Naive thymus-derived CD4-positive, alpha-beta T cell (primary cell): Measurements from ENCODE around the gene RNF43. TPM values are rescaled to one million over a fixed set of nuclear protein-coding genes. Genes with fewer than 3 reads are reported as not detected.
A peak's percentile ranks its signal among the peaks of the same experiment; 100 is the strongest.

Experiments
- ATAC-seq: fragments of 150-1000 bp; cut with Tn5 transposase; 2 replicates; pipeline ENCODE4 v1.10.0; 2021; ENCODE audit warnings: mild to moderate bottlenecking, moderate library complexity
- CTCF ChIA-PET: fragments of 350-600 bp; sonication (Branson Sonifier 250); formaldehyde crosslinking; loops from one replicate; lab custom pipeline; 2021; ENCODE audit warnings: antibody characterized with exemption; lab: Charles Lee
- POLR2A ChIA-PET: fragments of 350-600 bp; sonication (Branson Sonifier 250); formaldehyde crosslinking; loops from one replicate; lab custom pipeline; 2021; ENCODE audit warnings: antibody characterized with exemption, inconsistent platforms; lab: Charles Lee
- DNase-seq, 9 donors: peaks; one replicate each; pipeline versions ENCODE4 v3.0.0 to v3.0.0-alpha.2; 2020 to 2022; ENCODE audit warnings: mixed read lengths in 1 of 9
- H3K27ac ChIP-seq: one replicate; pipeline ENCODE4 v1.7.0; 2013; ENCODE audit warnings: mild to moderate bottlenecking, low read depth, low read length, moderate library complexity
- H3K27me3 ChIP-seq, 2 donors: one replicate each; pipeline ENCODE4 v1.7.0; 2013; ENCODE audit warnings: low read length in 2 of 2, mild to moderate bottlenecking in 2 of 2, moderate library complexity in 2 of 2; ENCODE audit not compliant: control insufficient read depth in 2 of 2, insufficient read depth in 2 of 2
- H3K36me3 ChIP-seq, 3 experiments: 1 replicate in 2 of 3; 2 replicates in 1 of 3; pipeline ENCODE4 v1.7.0; 2013; ENCODE audit warnings: low read length in 3 of 3, mild to moderate bottlenecking in 3 of 3, moderate library complexity in 1 of 3; ENCODE audit not compliant: insufficient read depth in 3 of 3, control insufficient read depth in 2 of 3
- H3K4me1 ChIP-seq, 2 donors: one replicate each; pipeline ENCODE4 v1.7.0; 2013; ENCODE audit warnings: low read length in 2 of 2, mild to moderate bottlenecking in 2 of 2, moderate library complexity in 1 of 2; ENCODE audit not compliant: control insufficient read depth in 2 of 2, insufficient read depth in 2 of 2
- H3K4me3 ChIP-seq: 2 replicates; pipeline ENCODE4 v1.7.0; 2013; ENCODE audit warnings: mild to moderate bottlenecking, low read length
- H3K9me3 ChIP-seq, 3 experiments: 1 replicate in 2 of 3; 2 replicates in 1 of 3; pipeline ENCODE4 v1.7.0; 2013; ENCODE audit warnings: low read length in 3 of 3; ENCODE audit not compliant: control insufficient read depth in 2 of 3
- H3K27ac Mint-ChIP-seq, 9 donors: one replicate each; pipeline ENCODE4 v1.8.0; 2020 to 2022; ENCODE audit warnings: mixed read lengths in 9 of 9, mild to moderate bottlenecking in 8 of 9, moderate library complexity in 5 of 9, inconsistent platforms in 2 of 9
- H3K27me3 Mint-ChIP-seq, 5 donors: one replicate each; pipeline ENCODE4 v1.8.0; 2021 to 2022; ENCODE audit warnings: mixed read lengths in 5 of 5, mild to moderate bottlenecking in 1 of 5
- H3K36me3 Mint-ChIP-seq, 5 donors: one replicate each; pipeline ENCODE4 v1.8.0; 2020 to 2022; ENCODE audit warnings: mixed read lengths in 5 of 5, mild to moderate bottlenecking in 3 of 5, inconsistent platforms in 1 of 5
- H3K4me1 Mint-ChIP-seq, 7 donors: one replicate each; pipeline ENCODE4 v1.8.0; 2020 to 2022; ENCODE audit warnings: mixed read lengths in 7 of 7, mild to moderate bottlenecking in 3 of 7, inconsistent platforms in 1 of 7
- H3K4me3 Mint-ChIP-seq, 10 donors: one replicate each; pipeline ENCODE4 v1.8.0; 2020 to 2022; ENCODE audit warnings: mild to moderate bottlenecking in 10 of 10, mixed read lengths in 10 of 10, moderate library complexity in 6 of 10, inconsistent platforms in 2 of 10
- H3K9me3 Mint-ChIP-seq, 11 donors: one replicate each; pipeline ENCODE4 v1.8.0; 2020 to 2022; ENCODE audit warnings: mixed read lengths in 11 of 11, mild to moderate bottlenecking in 4 of 11, inconsistent platforms in 1 of 11, moderate library complexity in 1 of 11
- intact Hi-C, 2 donors: fragments of 100-400 bp; cut with micrococcal nuclease; formaldehyde crosslinking; loops; one replicate each; pipeline ENCODE4 v1.15.1; 2023
- polyA plus RNA-seq, 2 donors: library from polyadenylated mRNA; unstranded; fragments of 300-500 nt; fragmentation: Illumina TruSeq; gene quantifications; one replicate each; pipeline ENCODE4 v1.2.3, GENCODE V29; 2021
- total RNA-seq, 6 experiments: library from RNA in 5 of 6; stranded (reverse) in 5 of 6; gene quantifications; 1 replicate in 5 of 6; 2 replicates in 1 of 6; pipeline ENCODE4 v1.2.3 and lab custom pipeline; 2021 to 2026

RNF43 gene
- total and polyA plus RNA-seq, 7 experiments from 2014 or later = 0.48 to 2.2 (median 1.3) TPM

- no peak for ATAC-seq
- CTCF ChIA-PET = no interaction called here
Observed at GRCh38 chr17:58436245-58436644, 18.9 kb upstream of the RNF43 start.

GRCh38 chr17:58432806-58433573, 15.7 kb upstream of the RNF43 start:
- Mint-ChIP-seq H3K36me3 (peaks cover 0 to 41% (median 17%) of the 10 kb centered on the region in 5 donors), H3K27me3 (peaks cover 0 to 6% (median 0%) of the 10 kb centered on the region in 5 donors), H3K9me3 (no peaks in the 10 kb centered on the region), H3K4me3 (no peak overlapping the region), H3K4me1 (no peaks in the 10 kb centered on the region), H3K27ac (no peak overlapping the region)
- H3K9me3 ChIP-seq = no peaks in the 10 kb centered on the region
- no peak for DNase-seq
- H3K27ac ChIP-seq = no peak overlapping the region
- H3K27me3 ChIP-seq = no peaks in the 10 kb centered on the region
- POLR2A ChIA-PET = no interaction called here
- ATAC-seq = no peak
- H3K4me1 ChIP-seq = peaks cover 0 to 3% of the 10 kb centered on the region in 2 donors
- H3K36me3 ChIP-seq = peaks cover 0 to 4% (median 0%) of the 10 kb centered on the region in 3 experiments
- CTCF ChIA-PET = interaction anchor here (0.6 kb wide), 1 partner anchor 55 kb away, joined by 3 read pairs; no protein-coding TSS in a partner anchor
- intact Hi-C loops = no loop called here
- no peak overlapping the region for H3K4me3 ChIP-seq

More at GRCh38 chr17:58436245-58436644, 18.9 kb upstream of the RNF43 start:
- no peaks in the 10 kb centered on the region for H3K9me3 ChIP-seq
- no peaks in the 10 kb centered on the region for H3K4me1 ChIP-seq
- H3K4me3 Mint-ChIP-seq = no peak overlapping the region
- H3K36me3 ChIP-seq = peaks cover 0 to 4% (median 0%) of the 10 kb centered on the region in 3 experiments
- H3K9me3 Mint-ChIP-seq = no peaks in the 10 kb centered on the region
- peaks cover 0 to 6% (median 0%) of the 10 kb centered on the region in 5 donors for H3K27me3 Mint-ChIP-seq
- no peak overlapping the region for H3K4me3 ChIP-seq
- intact Hi-C loops = no loop called here
- DNase-seq = no peak
- no peak overlapping the region for H3K27ac Mint-ChIP-seq
- H3K27me3 ChIP-seq = no peaks in the 10 kb centered on the region
- no peaks in the 10 kb centered on the region for H3K4me1 Mint-ChIP-seq
- POLR2A ChIA-PET = no interaction called here
- H3K36me3 Mint-ChIP-seq = peaks cover 0 to 41% (median 21%) of the 10 kb centered on the region in 5 donors
- no peak overlapping the region for H3K27ac ChIP-seq

DNA sequence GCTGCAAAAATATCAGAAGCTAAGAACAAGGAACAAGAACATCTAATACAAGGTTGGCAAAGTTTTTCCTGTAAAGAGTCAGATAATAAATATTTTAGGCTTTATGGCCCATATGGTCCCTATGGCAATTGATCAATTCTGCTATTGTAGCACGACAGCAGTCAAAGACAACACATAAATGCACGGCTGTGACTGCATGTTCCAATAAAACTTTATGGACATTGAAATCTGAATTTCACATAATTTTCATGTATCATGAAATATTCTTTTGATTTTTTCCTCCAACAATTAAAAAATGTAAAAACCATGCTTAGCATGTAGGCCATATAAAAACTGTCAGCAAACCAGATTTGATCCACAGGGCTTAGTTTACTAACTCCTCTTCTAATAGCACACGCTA, 10.5 kb upstream of the RNF43 start:
- no peak for ATAC-seq
- peaks cover 0 to 28% (median 6%) of the 10 kb centered on the region in 5 donors for H3K36me3 Mint-ChIP-seq
- ChIA-PET CTCF (no interaction called here), POLR2A (interaction anchor here (1.7 kb wide), 1 partner anchor 10 kb away, joined by 3 read pairs; the partner anchor contains the start of gene RNF43)
- H3K4me1 ChIP-seq = peaks cover 0 to 3% of the 10 kb centered on the region in 2 donors
- H3K4me1 Mint-ChIP-seq = no peaks in the 10 kb centered on the region
- H3K27ac ChIP-seq = no peak overlapping the region
- H3K27me3 Mint-ChIP-seq = peaks cover 0 to 4% (median 0%) of the 10 kb centered on the region in 5 donors
- no peak for DNase-seq
- H3K36me3 ChIP-seq = peaks cover 0 to 4% (median 0%) of the 10 kb centered on the region in 3 experiments
- no peaks in the 10 kb centered on the region for H3K9me3 Mint-ChIP-seq
- H3K4me3 ChIP-seq = no peak overlapping the region
- H3K27ac Mint-ChIP-seq = no peak overlapping the region
- intact Hi-C loops = no loop called here
- H3K4me3 Mint-ChIP-seq = no peak overlapping the region
- H3K9me3 ChIP-seq = no peaks in the 10 kb centered on the region
- no peaks in the 10 kb centered on the region for H3K27me3 ChIP-seq

GRCh38 chr17:58421711-58422110, 4.4 kb upstream of the RNF43 start:
- Histone ChIP-seq H3K4me3 (no peak overlapping the region), H3K9me3 (no peaks in the 10 kb centered on the region), H3K27ac (no peak overlapping the region), H3K27me3 (no peaks in the 10 kb centered on the region), H3K4me1 (peaks cover 0 to 9% of the 10 kb centered on the region in 2 donors), H3K36me3 (no peaks in the 10 kb centered on the region)
- ChIA-PET CTCF (interaction anchor here (1.1 kb wide), 1 partner anchor 104 kb away, joined by 3 read pairs; no protein-coding TSS in a partner anchor), POLR2A (interaction anchor here (1.5 kb wide), 1 partner anchor 77 kb away, joined by 3 read pairs; no protein-coding TSS in a partner anchor)
- Mint-ChIP-seq H3K27me3 (no peaks in the 10 kb centered on the region), H3K27ac (no peak overlapping the region), H3K9me3 (no peaks in the 10 kb centered on the region), H3K4me3 (no peak overlapping the region), H3K36me3 (peaks cover 0 to 6% (median 0%) of the 10 kb centered on the region in 5 donors), H3K4me1 (peaks cover 7 to 17% (median 14%) of the 10 kb centered on the region in 7 donors)
- intact Hi-C loops = no loop called here
- ATAC-seq (no peak), DNase-seq (no peak)

- Histone ChIP-seq H3K4me3 (no peak overlapping the region), H3K9me3 (no peaks in the 10 kb centered on the region), H3K4me1 (peaks cover 0 to 9% of the 10 kb centered on the region in 2 donors), H3K27ac (no peak overlapping the region), H3K36me3 (no peaks in the 10 kb centered on the region), H3K27me3 (no peaks in the 10 kb centered on the region)
- peaks cover 7 to 19% (median 14%) of the 10 kb centered on the region in 7 donors for H3K4me1 Mint-ChIP-seq
- peaks cover 0 to 6% (median 0%) of the 10 kb centered on the region in 5 donors for H3K36me3 Mint-ChIP-seq
- DNase-seq (no peak), ATAC-seq (no peak)
- no peaks in the 10 kb centered on the region for H3K9me3 Mint-ChIP-seq
- intact Hi-C loops = no loop called here
- CTCF ChIA-PET = interaction anchor here (1.7 kb wide), 1 partner anchor 74 kb away, joined by 4 read pairs; no protein-coding TSS in a partner anchor
- no peak overlapping the region for H3K4me3 Mint-ChIP-seq
- no peaks in the 10 kb centered on the region for H3K27me3 Mint-ChIP-seq
- H3K27ac Mint-ChIP-seq = no peak overlapping the region
- POLR2A ChIA-PET = interaction anchor here (1.5 kb wide), 1 partner anchor 76 kb away, joined by 3 read pairs; no protein-coding TSS in a partner anchor
Observed at GRCh38 chr17:58420827-58421226, 3.5 kb upstream of the RNF43 start.

- peaks cover 0 to 9% of the 10 kb centered on the region in 2 donors for H3K4me1 ChIP-seq
- Mint-ChIP-seq H3K9me3 (no peaks in the 10 kb centered on the region), H3K27ac (peak overlapping the region in 6 of 9 donors; percentile 3 to 94 (median 42)), H3K4me1 (peaks cover 9 to 27% (median 14%) of the 10 kb centered on the region in 7 donors), H3K4me3 (no peak overlapping the region), H3K36me3 (no peaks in the 10 kb centered on the region), H3K27me3 (no peaks in the 10 kb centered on the region)
- intact Hi-C loops = loop anchor here (1.0 to 5.0 kb wide), 8 partner anchors 14 to 168 kb away; partner anchors contain the start of genes SUPT4H1 (in 1 of the 2) and TSPOAP1 (in 1 of the 2)
- ATAC-seq (no peak), DNase-seq (no peak)
- no peaks in the 10 kb centered on the region for H3K9me3 ChIP-seq
- no peak overlapping the region for H3K4me3 ChIP-seq
- H3K36me3 ChIP-seq = no peaks in the 10 kb centered on the region
- peak overlapping the region; percentile 24 for H3K27ac ChIP-seq
- no peaks in the 10 kb centered on the region for H3K27me3 ChIP-seq
- ChIA-PET CTCF (interaction anchor here (0.7 to 5.0 kb wide), 16 partner anchors 35 to 117 kb away, joined by 3 to 64 read pairs (median 4); partner anchors contain the start of gene SUPT4H1), POLR2A (interaction anchor here (0.5 to 2.3 kb wide), 13 partner anchors 10 to 1328 kb away, joined by 3 to 26 read pairs (median 5); partner anchors contain the start of genes SUPT4H1 and TSPOAP1)
Observed at GRCh38 chr17:58416937-58417299, 416 bp downstream of the RNF43 start.
